ENCODE data around the gene NPHP4. TPM values are rescaled to one million over a fixed set of nuclear protein-coding genes. Genes with fewer than 3 reads are reported as not detected.

Gene NPHP4
- total RNA-seq, 1 donor from 2014 or later = 8.8 TPM

- no peak for DNase-seq (ENCODE audit: low read depth)
- no peak for TF ChIP-seq CTCF (conservative IDR thresholded peaks at IDR 0.05; ENCODE audit: low read depth, low read length)
- H3K4me3 ChIP-seq (ENCODE audit: low read depth, low read length) = no peak overlapping the region
Observed at GRCh38 chr1:5949761-5950100, 42.5 kb downstream of the NPHP4 start.

- DNase-seq (ENCODE audit: low read depth) = no peak
- peak; percentile 21 for TF ChIP-seq CTCF (conservative IDR thresholded peaks at IDR 0.05; ENCODE audit: low read depth, low read length)
- H3K4me3 ChIP-seq (ENCODE audit: low read depth, low read length) = no peak overlapping the region
Observed at GRCh38 chr1:5949085-5949760, 43.0 kb downstream of the NPHP4 start.

- no peak for DNase-seq (ENCODE audit: low read depth)
- TF ChIP-seq CTCF (conservative IDR thresholded peaks at IDR 0.05; ENCODE audit: low read depth, low read length) = no peak
- no peak overlapping the region for H3K4me3 ChIP-seq (ENCODE audit: low read depth, low read length)
Observed at GRCh38 chr1:5948681-5949005, 43.6 kb downstream of the NPHP4 start.

- DNase-seq (ENCODE audit: low read depth) = no peak
- H3K4me3 ChIP-seq (ENCODE audit: low read depth, low read length) = no peak overlapping the region
- TF ChIP-seq CTCF (conservative IDR thresholded peaks at IDR 0.05; ENCODE audit: low read depth, low read length) = no peak
Observed at GRCh38 chr1:5947978-5948680, 44.1 kb downstream of the NPHP4 start.

- no peak for DNase-seq (ENCODE audit: low read depth)
- no peak overlapping the region for H3K4me3 ChIP-seq (ENCODE audit: low read depth, low read length)
- TF ChIP-seq CTCF (conservative IDR thresholded peaks at IDR 0.05; ENCODE audit: low read depth, low read length) = no peak
Observed at GRCh38 chr1:5947071-5947821, 45.0 kb downstream of the NPHP4 start.

GRCh38 chr1:5945445-5945844 is 46.8 kb downstream of the NPHP4 start:
- no peak for DNase-seq (ENCODE audit: low read depth)
- no peak for TF ChIP-seq CTCF (conservative IDR thresholded peaks at IDR 0.05; ENCODE audit: low read depth, low read length)
- no peak overlapping the region for H3K4me3 ChIP-seq (ENCODE audit: low read depth, low read length)

All from epithelial cell of proximal tubule (primary cell).